DMS153 treated with DMSO at 0.1 percent for 48 hours (cell line): ENCODE data around the gene PRDX1.

Source experiments
- DNase-seq: peaks from one replicate; lab custom pipeline; 2025; ENCODE audit not compliant: unreplicated experiment; lab: John Stamatoyannopoulos, UW

The PRDX1 gene

DNA sequence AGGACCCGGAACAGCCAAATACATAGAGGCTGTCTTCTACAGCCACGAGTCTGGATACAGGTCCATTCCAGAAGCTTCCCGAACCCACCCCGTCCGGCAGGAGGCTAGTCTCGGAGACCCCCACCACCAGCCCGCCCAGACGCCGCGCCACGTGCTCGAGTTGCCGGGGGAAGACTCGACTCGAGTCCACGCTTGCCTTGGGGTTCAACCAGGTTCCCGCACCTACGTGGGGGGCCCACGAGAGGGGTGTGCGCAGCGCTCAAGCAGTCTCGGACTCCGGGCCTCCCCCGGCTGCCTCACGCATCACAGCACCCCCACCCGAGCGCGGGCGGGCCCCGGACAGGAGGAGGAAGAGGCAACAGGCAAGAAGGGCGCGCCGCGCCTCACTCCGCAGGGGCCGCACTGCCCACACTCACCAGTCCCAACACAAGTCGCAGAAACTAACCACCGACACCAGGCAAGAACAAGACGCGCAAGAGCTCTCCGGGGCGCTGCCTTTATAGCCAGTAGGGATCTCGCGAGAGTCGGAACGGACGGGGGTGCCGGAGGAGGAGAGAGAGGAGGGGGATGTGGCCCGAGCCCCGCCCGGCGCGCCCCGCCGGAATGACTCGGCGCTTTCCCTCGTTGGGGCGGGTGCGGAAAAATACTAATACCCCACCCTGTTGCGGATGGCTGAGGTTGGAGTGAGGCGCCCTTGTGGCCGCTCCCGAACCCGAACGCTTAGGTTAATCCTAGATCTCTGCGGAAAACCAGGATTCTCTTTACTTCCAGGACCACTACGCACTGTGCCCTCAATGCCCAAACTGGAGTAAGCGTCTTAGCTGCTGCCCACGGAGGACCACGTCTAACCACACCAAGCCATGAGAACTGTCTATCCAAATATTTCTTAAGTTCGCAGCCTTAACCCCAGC, at the start of gene PRDX1:
TSS of gene PRDX1 (minus strand) at position 472 of the 911 bp plus-strand sequence. CDS start 2,841 bp downstream, outside the sequence.
- DNase-seq, result peak; percentile 95

DNA sequence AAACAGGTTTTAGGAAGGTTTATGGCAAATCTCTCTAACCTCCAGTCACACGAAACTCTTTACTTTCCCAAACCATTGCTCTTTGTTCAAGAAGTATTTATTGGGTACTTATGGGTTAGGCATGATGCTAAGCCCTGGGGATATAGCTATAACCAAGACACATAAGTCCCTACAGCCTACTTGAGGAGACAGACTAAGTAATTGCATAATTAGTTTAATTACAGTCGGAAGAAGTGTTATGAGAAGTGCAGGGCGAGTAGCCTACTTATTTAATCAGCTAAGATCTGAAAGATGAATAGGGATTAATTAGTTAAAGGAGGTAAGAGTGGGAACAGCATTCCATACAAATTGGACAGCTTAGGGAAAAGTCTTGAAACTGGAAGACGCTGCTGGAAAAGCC, 48.9 kb upstream of the PRDX1 start:
- no peak for DNase-seq

DNA sequence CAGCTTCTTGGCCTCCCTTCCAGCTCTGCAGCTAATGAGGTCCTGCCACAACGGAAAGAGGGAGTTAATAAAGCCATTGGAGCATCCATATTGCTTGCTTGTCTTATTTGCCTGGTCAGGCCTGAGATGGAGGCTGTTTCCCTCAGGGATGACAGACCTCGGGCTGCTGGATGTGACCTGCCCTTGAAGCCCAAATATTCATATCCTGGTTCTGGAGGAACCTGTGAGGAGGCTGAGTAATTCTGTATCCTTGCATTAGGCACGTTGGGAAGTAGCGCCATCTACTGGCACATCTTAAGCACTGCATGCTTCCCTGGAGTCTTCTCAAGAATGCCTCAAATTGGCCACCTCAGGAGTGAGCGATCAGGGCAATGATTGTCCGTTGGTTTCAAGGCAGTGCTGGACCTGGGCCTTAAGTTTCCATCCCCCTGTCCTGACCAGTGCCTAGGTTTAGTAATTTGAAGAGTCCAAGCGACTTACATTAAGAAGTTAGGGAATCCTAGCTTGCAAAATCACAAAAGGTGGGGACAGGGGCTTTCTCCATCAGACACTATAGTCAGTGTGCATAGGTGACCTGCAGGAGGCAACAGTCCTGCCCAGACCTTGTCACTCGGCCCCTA, 48.4 kb upstream of the PRDX1 start:
- DNase-seq, result peak; percentile 84

DNA sequence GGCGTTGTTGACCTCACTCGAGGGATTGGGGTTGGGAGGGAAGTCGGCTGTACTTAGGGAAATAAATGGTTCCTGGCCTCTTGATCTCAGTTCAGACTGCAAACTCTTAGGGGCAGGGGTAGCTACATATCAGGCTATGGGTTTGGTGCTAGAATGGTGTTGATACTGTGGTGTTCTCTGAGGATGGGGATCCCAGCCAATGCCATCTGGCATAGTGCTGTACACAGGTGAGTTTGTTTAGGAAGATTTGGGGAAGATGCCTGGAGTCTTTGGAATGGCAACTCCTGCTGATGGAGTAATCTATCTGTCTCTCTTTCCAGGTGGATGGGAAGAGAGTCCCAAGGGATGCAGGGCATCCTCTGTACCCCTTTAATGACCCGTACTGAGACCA, 47.9 kb upstream of the PRDX1 start:
- DNase-seq, result no peak

DNA sequence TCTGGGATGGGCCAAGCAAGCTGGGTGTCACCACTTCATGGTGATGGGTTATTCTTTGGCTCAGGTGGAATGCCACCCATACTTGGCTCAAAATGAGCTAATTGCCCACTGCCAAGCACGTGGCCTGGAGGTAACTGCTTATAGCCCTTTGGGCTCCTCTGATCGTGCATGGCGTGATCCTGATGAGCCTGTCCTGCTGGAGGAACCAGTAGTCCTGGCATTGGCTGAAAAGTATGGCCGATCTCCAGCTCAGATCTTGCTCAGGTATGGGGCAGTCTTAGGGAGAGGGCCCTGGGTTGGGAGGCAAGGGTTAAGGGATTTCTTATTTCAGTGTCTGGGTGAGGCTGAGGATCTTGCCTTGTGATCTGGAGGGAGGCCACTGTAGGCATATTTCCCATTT, 46.7 kb upstream of the PRDX1 start:
- DNase-seq, result no peak

DNA sequence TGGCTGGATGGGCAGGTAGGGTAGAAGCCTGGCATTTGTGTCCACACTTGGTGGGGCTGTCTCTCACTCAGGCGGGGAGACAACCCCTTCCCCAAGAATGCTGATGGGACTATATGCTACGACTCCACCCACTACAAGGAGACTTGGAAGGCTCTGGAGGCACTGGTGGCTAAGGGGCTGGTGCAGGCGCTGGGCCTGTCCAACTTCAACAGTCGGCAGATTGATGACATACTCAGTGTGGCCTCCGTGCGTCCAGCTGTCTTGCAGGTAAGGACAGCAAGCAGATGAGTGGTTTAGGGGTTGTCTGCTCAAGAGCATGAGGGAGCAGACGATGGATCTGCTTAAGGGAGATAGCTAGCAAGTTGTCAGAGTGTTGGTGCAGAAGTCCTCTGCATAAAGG, 46.2 kb upstream of the PRDX1 start:
- no peak for DNase-seq

DNA sequence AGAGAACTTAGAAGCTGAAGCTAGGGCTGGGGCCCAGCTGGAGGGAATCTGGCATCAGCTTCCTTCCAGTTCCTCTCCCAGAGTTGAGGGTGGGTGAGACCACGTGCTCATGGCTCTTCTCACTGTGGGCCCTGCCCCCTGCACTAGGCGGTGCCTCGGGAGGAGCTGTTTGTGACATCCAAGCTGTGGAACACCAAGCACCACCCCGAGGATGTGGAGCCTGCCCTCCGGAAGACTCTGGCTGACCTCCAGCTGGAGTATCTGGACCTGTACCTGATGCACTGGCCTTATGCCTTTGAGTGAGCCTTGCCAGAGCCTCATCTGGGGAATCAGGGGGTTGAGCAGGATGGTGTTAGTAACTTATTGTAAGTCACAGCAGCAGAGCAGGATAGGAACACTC, 45.0 kb upstream of the PRDX1 start:
- DNase-seq, result no peak

DNA sequence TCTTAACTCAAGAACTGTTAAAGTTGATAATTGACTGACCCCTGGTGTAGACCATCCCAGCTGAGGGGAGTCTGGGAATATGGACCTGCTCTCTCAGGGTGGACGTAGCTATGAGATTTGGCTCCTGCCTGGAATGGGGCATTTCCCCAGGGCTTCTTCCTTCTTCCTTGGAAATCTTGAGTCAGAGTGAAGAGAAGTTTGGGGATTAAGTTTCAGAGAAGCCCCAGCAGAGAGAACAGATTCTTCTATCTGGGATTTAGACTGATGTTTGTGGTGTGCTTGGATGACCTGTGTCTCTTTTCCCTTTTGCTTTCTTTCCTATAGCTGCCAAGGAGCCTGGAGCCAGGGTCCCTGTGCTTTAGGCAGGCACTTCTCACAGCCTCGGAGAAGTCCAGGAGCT, 42.2 kb upstream of the PRDX1 start:
- DNase-seq, result no peak

DNA sequence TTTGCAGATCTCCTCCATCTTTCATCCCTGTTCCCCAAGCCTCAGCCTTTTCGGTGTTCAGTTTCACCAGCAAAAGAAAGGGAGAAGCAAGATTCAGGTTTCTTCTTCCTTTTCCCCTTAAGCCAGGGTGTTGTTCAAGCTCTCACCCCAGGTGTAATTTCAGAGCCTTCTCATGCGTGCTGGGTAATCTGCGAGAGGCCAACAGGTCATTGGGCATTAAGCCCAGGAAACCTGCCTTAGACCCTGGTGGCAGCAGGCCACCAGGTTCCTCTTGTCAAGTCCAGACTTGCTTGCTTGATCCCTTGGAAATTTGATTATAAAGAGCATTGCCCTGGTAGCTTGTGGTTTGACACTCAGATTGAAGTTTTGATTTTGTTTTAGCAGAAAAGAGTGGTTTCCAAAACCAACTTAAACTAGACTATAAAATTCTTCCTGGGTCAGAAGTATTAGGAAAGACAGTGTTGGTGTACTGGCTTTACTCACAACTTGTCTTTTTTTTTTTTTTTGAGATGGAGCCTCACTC, 35.8 kb upstream of the PRDX1 start:
- DNase-seq, result no peak

DNA sequence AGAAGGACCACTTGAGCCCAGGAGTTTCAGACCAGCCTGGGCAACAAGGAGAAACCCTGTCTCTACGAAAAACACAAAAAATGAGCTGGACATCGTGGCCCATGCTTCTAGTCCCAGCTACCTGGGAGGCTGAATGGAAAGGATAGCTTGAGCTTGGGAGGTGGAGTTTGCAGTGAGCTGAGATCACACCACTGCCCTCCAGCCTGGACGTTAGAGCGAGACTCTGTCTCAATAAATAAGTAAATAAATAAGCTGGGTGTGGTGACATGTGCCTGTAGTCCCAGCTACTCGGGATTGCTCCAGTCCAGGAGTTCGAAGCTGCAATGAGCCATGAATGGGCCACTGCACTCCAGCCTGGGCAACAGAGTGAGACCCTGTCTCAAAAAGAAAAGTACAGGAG, 32.5 kb upstream of the PRDX1 start:
- no peak for DNase-seq

DNA sequence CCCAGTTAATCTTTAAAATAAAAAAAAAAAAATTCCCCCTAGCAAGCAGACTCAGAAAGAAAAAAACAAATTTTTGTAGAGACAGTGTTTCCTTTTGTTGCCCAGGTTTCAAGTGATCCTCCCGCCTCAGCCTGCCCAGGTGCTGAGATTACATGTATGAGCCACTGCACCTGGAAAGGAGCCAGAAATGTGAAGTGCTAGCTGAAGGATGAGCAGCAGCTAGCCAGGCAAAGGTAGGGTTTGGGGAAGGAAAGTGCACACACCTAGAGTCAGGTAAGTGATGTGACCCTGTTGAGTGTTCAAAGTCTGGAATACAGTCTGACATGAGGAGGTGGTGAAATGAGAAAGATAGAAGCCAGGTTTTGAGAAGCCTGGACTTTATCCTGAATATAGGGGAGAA, 30.6 kb upstream of the PRDX1 start:
- peak; percentile 55 for DNase-seq

DNA sequence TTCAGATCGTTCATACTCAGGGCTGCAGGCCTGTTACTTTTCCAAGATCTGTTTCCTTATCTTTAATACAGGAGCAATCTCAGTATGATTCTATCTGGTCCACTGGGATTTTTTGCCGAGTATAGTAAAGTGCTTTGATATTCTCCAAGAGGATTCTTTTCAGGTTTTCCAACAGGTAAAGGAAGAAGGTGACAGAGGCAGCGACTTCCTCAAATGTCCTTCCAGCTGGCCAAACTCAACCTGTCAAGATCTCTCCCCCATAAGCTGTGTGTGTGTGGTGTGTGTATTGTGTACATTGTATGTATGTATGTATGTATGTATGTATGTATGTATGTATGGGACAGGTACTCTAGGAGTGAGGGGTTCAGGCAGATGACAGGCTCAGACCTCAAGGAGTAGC, 30.0 kb upstream of the PRDX1 start:
- DNase-seq, result no peak

DNA sequence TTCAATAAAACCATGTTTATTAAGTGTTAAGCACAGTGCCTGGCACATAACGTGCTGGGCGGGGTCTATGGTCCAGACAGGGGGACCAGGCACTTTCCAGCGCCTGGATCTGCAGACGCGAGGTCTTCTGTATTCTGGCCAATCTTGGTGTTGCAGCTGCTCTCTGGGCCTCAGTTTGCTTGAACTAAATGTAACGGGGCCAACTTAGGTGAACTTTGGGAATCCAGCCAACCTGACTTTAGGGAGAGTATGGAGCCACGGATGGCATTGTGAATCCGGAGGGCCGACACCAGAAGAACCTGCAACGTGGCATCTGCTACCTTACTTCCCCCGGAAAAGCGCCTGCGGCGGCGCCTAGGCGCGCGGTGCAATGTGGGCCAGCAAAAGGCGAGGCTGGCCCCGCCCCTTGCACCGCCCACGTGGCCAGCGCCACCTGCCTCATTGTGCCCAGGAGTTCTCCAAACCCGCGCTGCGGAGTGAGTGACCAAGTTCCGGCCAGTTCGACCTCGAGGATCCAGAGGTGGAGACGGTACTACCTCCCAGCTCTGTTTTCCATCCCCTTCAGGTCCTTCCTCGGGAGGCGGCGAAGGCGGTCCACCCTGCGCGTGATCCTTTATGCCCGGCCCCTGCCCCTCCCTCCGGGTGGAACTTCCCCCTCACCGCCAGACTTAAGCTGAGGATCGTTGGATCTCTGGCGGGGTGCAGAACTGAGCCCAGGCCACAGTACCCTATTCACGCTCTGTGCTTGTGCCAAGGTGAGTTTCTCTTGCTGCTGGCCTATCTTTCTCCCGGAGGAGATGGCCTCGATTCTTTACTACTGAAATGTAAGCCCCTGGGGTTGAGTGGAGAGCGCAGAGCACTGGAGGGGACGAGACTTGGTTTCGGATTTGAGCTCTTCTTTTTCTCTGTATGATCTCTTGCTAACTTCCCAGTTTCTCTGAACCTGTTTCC, 29.0 kb upstream of the PRDX1 start, which contains the start of gene AKR1A1:
TSS of gene AKR1A1 (plus strand) at position 426 of the 951 bp plus-strand sequence. CDS start 10,969 bp downstream, outside the sequence.
- DNase-seq, result peak; percentile 97

DNA sequence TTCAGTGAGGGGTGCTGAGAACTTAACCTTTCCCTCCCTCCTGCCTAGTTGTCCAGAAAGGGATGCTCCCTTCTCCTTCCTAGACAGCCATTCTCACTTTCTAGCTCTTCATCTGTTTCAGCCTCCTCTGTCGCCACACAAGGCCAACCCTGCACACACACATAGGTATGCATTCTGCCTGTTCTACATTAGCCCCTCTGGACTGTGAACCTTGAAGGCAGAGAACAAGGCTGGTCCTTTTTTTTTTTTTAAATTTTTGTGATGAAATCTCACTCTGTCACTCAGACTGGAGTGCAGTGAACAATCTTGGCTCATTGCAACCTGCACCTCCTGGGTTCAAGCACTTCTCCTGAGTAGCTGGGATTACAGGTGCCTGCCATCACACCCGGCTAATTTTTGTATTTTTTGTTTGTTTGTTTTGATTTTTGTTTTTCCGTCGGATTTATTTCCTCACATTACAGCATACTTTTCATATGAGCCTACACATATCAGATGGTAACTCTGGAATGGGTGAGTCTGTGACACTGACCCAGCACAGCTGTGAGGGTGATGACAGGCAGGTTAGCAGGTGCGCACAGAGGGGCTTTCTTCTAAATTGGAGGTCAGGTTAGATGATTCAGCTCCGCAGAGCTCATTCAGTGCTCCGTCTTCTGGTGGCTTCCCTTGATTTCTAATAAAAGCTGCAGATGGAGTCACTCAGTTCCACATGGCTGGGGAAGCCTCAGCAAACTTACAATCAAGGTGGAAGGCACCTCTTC, 24.0 kb upstream of the PRDX1 start:
- DNase-seq, result no peak

DNA sequence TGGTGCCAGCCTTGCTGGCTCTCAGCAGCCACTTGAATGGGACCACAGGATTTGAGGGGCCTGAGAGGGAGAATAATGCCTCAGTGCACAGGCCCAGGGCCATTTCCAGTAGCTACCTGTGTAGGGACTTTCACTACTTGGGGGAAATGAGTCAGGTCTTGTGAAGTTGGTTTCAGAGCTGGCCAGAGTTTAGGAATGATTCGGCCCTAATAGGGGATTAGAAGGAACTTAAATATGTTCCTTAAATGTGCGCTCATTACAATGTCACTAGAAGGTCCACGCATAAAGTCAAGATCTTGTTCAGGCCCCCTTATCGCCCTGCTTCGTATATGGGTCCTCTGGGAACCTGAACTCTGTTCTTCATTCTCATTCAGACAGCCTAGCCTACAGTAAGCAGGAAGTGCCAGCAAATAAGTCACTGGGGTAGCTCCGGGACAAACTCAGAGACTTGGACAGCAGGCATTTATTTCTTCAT, 23.4 kb upstream of the PRDX1 start:
- no peak for DNase-seq

DNA sequence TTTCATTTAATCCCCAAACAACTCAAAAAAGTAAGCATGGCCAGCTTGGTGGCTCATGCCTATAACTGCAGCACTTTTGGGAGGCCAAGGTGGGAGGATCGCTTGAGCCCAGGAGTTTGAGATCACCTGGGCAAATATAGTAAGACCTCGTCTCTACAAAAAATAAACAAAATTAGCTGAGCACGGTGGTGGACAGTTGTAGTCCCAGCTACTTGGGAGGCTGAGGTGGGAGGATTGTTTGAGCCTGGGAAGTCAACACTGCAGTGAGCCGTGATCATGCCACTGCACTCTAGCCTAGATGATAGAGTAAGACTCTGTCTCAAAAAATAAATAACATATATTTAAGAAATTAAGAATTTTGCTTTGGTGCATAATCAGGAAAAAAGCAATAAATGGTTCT, 22.8 kb upstream of the PRDX1 start:
- DNase-seq, result no peak

DNA sequence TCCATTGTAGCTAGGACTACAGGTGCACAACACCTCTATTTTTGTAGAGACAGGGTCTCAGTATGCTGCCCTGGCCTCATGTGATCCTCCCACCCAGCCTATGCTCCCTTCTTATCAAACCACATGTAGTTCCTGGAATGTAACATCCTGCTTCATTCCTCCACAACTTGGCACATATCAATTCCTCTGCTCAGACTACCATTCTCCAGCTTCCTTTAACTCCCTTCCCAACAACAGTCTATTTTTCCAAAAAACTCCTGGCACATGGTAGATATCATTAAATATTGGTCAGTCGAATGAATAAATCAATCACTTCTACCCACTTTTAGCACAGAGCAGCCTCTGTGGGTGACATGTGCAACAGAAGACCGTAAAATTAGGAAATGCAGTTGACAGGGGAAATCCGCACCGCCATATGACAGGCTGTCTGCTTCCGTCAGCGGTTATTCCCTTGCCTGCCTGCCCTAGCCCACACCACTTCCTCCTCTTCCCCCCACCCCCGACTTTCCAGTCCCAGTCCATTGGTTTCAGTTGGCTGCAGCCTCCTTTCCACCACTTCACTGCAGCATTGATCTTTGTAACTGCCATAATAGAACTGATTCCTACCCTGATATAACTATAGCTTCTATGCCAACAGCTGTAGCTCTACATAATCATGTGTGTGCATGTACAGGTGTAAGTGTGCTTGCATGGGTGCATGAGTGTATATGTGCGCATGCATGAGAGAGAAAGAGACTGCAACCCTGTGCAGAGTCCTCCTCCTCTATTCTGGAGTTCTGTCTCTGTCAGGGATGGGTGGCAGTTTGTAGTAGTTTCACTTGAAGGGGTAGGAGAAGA, 22.1 kb upstream of the PRDX1 start:
- no peak for DNase-seq

DNA sequence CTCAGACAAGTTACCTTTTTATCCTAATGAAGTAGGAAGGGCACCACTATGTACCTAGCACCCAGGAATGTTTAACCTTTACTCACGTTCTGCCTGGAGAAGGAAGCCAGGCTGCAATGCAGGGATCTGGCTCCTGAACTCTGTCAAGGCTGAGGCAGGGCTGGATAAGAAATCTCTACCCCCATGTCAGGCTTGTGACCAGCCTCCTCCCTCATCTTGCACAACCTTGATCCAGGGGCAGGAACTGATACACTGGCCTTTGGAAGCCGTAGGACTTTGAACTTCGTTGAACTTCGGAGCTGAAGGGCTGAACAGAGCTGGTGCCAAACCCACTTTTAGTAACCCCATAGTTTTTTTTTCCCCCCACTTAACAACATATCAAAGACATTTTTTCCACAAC, 20.9 kb upstream of the PRDX1 start:
- no peak for DNase-seq

DNA sequence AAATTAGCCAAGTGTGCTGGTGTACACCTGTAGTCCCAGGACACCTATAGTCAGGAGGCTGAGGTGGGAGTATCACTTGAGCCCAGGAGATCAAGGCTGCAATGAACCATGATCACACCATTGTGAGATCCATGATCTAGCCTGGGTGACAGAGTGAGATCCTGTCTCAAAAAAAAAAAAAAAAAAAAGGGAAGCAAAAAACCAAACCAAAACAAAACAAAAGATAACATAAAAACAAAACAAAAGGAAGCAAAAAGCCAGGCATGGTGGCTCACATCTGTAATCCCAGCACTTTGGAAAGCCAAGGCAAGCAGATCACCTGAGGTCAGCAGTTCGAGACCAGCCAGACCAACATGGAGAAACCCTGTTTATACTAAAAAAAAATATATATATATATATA, 19.5 kb upstream of the PRDX1 start:
- no peak for DNase-seq
